Endothelial cell (in vitro differentiated cells): Measurements from ENCODE around the gene OXA1L. TPM values are rescaled to one million over a fixed set of nuclear protein-coding genes. Genes with fewer than 3 reads are reported as not detected.

Source experiments
- DNase-seq: peaks from one replicate; pipeline ENCODE4 v3.0.0; 2021; ENCODE audit warnings: low spot score
- H3K27ac Mint-ChIP-seq: one replicate; pipeline ENCODE4 v1.8.0; 2021; ENCODE audit warnings: mixed read lengths, inconsistent platforms; ENCODE audit not compliant: unreplicated experiment
- H3K27me3 Mint-ChIP-seq: one replicate; pipeline ENCODE4 v1.8.0; 2021; ENCODE audit warnings: mild to moderate bottlenecking, moderate library complexity, mixed read lengths, inconsistent platforms; ENCODE audit not compliant: unreplicated experiment
- H3K36me3 Mint-ChIP-seq: one replicate; pipeline ENCODE4 v1.8.0; 2021; ENCODE audit warnings: mild to moderate bottlenecking, low read depth, mixed read lengths, inconsistent platforms; ENCODE audit not compliant: unreplicated experiment
- H3K4me1 Mint-ChIP-seq: one replicate; pipeline ENCODE4 v1.8.0; 2021; ENCODE audit warnings: mild to moderate bottlenecking, mixed read lengths, inconsistent platforms; ENCODE audit not compliant: unreplicated experiment
- H3K4me3 Mint-ChIP-seq: one replicate; pipeline ENCODE4 v1.8.0; 2021; ENCODE audit warnings: mild to moderate bottlenecking, mixed read lengths, inconsistent platforms; ENCODE audit not compliant: unreplicated experiment
- H3K9me3 Mint-ChIP-seq: one replicate; pipeline ENCODE4 v1.8.0; 2021; ENCODE audit warnings: mixed read lengths, inconsistent platforms; ENCODE audit not compliant: unreplicated experiment
- total RNA-seq: library from RNA; stranded (reverse); fragmentation: NEBNext Ultra II Directional; extraction: Animal tissue kit (Norgen Biotek cat#: 25700); gene quantifications from one replicate; pipeline ENCODE4 v1.2.1, GENCODE V29; 2021; ENCODE audit not compliant: unreplicated experiment
- TF ChIP-seq, protein P1 (sequence below): fragments of 200-600 bp; sonication (generic); IDR thresholded peaks from one replicate; pipeline ENCODE4 v1.5.0; 2021; ENCODE audit warnings: antibody characterized with exemption; ENCODE audit not compliant: unreplicated experiment

The OXA1L gene
- total RNA-seq, 1 donor from 2014 or later = 168 TPM

DNA sequence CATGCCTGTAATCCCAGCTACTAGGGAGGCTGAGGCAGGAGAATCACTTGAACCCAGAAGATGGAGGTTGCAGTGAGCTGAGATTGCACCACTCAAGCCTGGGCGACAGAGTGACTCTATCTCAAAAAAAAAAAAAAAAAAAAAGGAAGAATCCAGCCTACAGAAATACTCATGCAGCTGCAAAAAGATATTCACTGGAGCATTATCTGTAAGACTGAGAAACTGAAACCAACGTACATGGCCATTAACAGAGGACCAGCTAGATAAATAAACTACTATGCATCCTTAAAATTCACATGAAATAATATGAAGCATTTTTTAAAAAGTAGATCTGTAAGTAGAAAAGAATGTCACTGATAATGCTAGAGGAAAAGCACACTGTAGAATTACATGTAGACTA, 45.2 kb downstream of the OXA1L start:
- no peak overlapping the region for H3K27ac Mint-ChIP-seq
- peaks cover 3% of the 10 kb centered on the region for H3K36me3 Mint-ChIP-seq
- TF ChIP-seq, protein P1, sequence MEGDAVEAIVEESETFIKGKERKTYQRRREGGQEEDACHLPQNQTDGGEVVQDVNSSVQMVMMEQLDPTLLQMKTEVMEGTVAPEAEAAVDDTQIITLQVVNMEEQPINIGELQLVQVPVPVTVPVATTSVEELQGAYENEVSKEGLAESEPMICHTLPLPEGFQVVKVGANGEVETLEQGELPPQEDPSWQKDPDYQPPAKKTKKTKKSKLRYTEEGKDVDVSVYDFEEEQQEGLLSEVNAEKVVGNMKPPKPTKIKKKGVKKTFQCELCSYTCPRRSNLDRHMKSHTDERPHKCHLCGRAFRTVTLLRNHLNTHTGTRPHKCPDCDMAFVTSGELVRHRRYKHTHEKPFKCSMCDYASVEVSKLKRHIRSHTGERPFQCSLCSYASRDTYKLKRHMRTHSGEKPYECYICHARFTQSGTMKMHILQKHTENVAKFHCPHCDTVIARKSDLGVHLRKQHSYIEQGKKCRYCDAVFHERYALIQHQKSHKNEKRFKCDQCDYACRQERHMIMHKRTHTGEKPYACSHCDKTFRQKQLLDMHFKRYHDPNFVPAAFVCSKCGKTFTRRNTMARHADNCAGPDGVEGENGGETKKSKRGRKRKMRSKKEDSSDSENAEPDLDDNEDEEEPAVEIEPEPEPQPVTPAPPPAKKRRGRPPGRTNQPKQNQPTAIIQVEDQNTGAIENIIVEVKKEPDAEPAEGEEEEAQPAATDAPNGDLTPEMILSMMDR = no peak
- no peak overlapping the region for H3K4me3 Mint-ChIP-seq
- H3K27me3 Mint-ChIP-seq = no peaks in the 10 kb centered on the region
- peaks cover 17% of the 10 kb centered on the region for H3K4me1 Mint-ChIP-seq
- DNase-seq = no peak
- H3K9me3 Mint-ChIP-seq = no peaks in the 10 kb centered on the region

DNA sequence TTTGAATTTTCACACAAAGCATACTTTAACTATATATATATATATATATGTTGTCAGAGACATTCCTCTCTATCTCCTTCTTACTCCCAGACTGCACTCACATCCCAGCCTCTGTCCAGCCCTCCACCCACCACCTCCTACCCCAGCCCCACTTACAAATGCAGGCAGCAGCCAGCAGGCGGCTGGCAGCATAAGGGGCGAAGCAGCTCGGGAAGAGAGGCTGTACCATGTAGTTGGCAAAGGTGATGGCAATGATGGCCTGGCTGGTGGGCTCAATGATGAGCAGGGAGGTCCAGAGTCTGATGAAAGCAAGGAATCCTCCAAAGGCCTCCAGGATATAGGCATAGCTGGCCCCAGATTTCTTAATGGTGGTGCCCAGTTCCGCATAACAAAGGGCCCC, 46.3 kb downstream of the OXA1L start:
- Mint-ChIP-seq H3K27me3 (no peaks in the 10 kb centered on the region), H3K36me3 (peaks cover 3% of the 10 kb centered on the region), H3K27ac (no peak overlapping the region), H3K4me3 (no peak overlapping the region), H3K4me1 (peaks cover 18% of the 10 kb centered on the region), H3K9me3 (no peaks in the 10 kb centered on the region)
- TF ChIP-seq, protein P1 = no peak
- no peak for DNase-seq

DNA sequence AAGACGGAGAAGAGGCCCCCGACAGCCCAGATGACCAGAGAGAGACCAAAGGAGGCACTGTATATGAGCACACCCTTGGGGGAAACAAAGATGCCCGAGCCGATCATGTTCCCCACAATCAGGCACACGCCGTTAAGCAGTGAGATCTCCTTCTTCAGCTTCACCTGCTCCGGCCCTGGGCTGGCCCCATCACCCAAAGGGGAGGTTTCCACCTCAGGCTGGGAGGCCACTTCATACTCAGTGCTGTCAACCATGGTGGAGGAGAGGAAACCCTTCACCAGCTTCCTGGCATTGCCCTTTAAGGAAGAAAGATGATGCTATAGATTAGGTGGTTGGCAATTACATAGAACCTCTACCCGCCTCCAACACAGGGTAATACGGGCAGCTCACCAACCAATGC, 46.7 kb downstream of the OXA1L start:
- TF ChIP-seq, protein P1 = no peak
- Mint-ChIP-seq H3K27ac (no peak overlapping the region), H3K9me3 (no peaks in the 10 kb centered on the region), H3K36me3 (peaks cover 3% of the 10 kb centered on the region), H3K27me3 (peaks cover 3% of the 10 kb centered on the region), H3K4me1 (peaks cover 21% of the 10 kb centered on the region), H3K4me3 (no peak overlapping the region)
- DNase-seq = no peak

- Mint-ChIP-seq H3K27ac (no peak overlapping the region), H3K4me1 (peaks cover 28% of the 10 kb centered on the region), H3K9me3 (no peaks in the 10 kb centered on the region), H3K27me3 (peaks cover 3% of the 10 kb centered on the region), H3K4me3 (no peak overlapping the region), H3K36me3 (peaks cover 3% of the 10 kb centered on the region)
- TF ChIP-seq, protein P1 = no peak
- no peak for DNase-seq
These were observed 47.9 kb downstream of the OXA1L start for GRCh38 chr14:22814373-22814772.

- peaks cover 3% of the 10 kb centered on the region for H3K36me3 Mint-ChIP-seq
- no peak for DNase-seq
- peaks cover 6% of the 10 kb centered on the region for H3K27me3 Mint-ChIP-seq
- H3K4me1 Mint-ChIP-seq = peaks cover 34% of the 10 kb centered on the region
- H3K9me3 Mint-ChIP-seq = no peaks in the 10 kb centered on the region
- H3K4me3 Mint-ChIP-seq = no peak within 1 kb of the TSS
- TF ChIP-seq, protein P1 = no peak
- no peak within 1 kb of the TSS for H3K27ac Mint-ChIP-seq
These were observed 48.6 kb downstream of the OXA1L start, which contains the start of gene SLC7A7 for GRCh38 chr14:22814941-22815713. TSS of gene SLC7A7 (minus strand) at chr14:22815435. CDS start at chr14:22813398, 2,037 bp downstream.
